ENCODE results near the gene TARBP1.

TARBP1 gene

GRCh38 chr1:234484218-234484617 is 5.2 kb upstream of the TARBP1 start:
- no peak for DNase-seq (ENCODE audit: low spot score)

GRCh38 chr1:234481771-234482170 is 2.8 kb upstream of the TARBP1 start:
- DNase-seq (ENCODE audit: low spot score) = no peak

DNA sequence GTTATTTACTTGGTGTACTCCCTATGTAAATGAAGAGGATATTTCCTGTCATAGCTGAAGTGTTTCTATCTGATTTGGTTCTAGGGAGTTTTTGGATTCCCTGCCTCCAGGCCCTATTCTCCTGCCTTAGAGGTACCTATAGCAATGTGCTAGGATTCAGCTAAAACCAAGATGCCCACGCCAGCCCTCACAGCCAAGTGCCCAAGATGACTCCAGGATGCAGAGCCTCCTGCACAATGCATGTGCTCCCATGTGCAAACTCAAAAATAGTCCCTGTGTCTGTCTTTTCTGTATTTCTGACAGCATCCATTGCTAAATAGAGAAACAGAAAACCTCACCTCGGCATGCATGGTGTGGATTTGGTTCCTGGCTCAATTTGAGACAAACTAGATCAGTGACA is 887 bp upstream of the TARBP1 start:
- DNase-seq (ENCODE audit: low spot score) = no peak

GRCh38 chr1:234479310-234479559 is 256 bp upstream of the TARBP1 start:
- DNase-seq (ENCODE audit: low spot score) = no peak

DNA sequence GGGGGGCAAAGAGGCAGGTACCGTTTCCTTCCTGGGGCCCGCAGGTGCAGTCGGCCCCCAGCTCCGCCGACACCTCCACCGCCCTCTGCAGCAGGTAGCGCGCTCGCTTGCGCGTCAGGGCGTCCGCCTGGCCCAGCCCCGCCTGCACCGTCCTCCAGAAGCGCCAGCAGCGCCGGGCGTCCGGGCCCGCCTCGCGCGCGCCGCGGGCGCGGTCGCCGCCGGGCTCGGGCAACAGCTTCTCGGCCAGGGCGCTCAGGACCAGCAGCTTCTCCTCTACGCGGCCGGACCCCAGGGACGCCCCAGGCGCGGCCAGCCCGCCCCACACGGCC is 863 bp downstream of the TARBP1 start:
- DNase-seq (ENCODE audit: low spot score) = peak; percentile 51

DNA sequence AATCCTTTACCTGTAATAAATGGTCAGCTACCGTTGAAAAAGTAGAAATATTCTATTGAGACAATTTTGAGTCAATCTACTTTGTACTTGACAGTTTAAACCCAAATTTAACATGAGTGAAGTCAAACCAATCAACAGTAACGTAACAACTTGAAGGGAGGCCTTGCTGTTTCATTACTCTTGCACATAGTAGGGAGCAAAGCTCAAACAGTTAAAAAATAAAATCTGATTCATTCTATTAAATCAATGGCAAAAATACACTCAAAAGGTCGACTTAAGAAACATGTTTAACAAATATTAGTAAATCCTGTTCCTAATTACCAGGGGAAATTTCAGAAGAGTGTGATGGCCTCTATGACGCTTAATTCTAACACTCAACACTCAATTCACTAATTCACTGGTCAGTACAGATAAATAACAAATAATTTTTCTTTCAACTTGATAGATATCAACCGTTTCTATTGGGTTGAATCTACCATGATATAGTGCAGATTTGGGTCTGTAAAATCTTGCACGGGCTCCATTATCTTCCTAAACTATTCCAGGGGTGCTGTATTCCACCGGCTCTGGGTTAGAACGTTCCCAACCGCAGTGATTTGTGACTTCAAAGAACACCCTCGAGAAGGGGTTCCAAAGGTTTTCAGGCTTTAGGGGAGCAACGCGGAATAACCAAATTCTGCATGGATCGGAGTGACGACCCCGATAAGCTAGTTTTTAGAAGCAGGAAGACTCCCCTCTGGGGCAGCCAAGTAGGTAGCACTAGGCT is 1.4 kb downstream of the TARBP1 start:
- no peak for DNase-seq (ENCODE audit: low spot score)

DNA sequence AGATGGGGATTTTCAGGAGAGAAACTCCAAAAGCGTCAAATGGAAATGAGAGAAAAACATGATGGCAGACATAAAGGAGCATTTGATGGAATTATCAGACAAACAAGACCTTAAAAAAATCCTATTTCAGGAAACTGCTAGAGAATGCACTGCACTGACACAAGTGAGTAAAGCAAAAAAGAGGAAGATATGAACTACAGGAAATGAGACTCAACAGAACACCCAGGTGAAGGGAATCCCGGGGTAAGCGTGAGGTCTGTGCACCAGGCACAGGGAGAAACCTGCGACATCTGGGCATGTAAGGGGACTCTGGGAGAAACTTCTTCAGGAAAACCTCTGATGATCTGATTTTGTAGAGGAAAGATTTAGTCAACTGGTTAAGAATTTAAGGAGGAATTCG is 2.8 kb downstream of the TARBP1 start:
- no peak for DNase-seq (ENCODE audit: low spot score)

GRCh38 chr1:234475167-234475793 is 3.7 kb downstream of the TARBP1 start:
- no peak for DNase-seq (ENCODE audit: low spot score)

GRCh38 chr1:234474375-234474774 is 4.6 kb downstream of the TARBP1 start:
- no peak for DNase-seq (ENCODE audit: low spot score)

DNA sequence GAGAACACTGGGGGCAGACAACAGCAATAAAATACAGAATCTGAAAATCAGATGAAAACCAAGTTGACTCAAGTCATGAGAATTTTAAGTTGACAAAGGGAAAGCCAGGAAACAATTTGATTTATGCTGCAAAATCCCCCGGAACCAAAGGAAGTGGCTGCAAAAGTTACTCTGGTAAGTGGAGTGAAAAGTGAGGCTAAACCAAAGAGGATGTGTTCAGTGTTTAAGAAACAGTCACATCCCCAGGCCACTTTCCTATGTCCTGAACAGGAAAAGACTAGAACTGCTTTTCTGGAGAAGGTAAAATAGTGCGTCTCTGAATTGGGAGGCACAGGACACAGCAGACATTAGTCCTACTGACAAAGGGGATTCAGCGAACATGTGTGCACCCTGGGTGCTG is 5.9 kb downstream of the TARBP1 start:
- DNase-seq (ENCODE audit: low spot score) = no peak

- DNase-seq (ENCODE audit: low spot score) = no peak
Measured at GRCh38 chr1:234469376-234469775, 9.6 kb downstream of the TARBP1 start.

DNA sequence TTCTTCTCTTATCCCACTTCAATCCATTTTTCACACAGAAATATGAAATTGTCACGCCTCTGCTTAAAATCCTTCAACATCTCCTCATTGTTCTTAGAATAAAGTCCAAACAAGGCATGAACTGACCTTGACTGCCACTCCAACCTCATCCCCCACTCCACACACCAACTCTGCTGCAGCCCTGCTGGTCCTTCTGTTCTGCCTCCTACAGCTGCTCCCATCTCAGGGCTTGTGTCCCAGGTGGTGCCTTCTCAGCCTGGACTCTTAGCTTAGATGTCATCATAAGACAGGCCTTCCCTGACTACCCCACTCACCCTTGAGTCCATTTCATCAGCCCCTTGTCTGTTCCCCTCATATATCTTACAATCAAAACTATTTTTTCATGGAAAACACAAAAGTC is 10.4 kb downstream of the TARBP1 start:
- DNase-seq (ENCODE audit: low spot score) = no peak

- DNase-seq (ENCODE audit: low spot score) = no peak
Measured at GRCh38 chr1:234467821-234468220, 11.2 kb downstream of the TARBP1 start.

DNA sequence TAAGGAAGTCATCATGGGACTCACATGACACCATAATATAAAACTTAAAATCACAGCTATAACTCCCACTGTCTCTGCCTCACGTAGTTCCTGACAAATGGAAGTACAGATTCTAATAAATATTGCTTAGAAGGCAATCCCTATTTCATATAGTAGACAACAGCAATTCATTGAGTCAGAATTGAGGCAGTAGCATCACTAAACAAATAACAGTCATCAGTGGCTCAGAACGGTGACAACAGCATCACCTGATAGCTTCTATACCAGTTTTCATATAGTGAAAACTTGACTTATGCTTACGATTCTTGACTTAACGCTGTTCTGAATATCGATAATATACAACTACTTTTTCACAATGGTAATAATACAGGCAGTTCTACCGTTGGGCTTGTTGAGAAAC is 12.0 kb downstream of the TARBP1 start:
- DNase-seq (ENCODE audit: low spot score) = no peak

DNA sequence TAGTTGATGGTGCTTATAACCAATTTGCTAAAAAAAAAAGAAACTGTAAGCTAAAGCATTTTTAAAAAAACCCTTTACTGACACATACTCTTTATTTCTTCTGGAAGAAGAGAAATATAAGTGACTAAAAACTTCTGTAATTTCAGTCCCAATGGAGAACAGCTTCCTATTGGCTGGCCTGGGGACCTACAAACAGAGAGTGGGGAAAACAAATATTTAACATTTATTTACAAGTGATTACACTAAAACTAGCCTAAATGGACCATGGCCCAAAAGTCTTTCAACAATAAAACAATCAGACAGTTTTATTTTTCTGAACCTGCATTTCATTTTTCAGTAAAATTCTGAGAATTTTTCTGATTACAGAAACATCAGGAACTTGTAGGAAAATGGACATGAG is 15.2 kb downstream of the TARBP1 start:
- DNase-seq (ENCODE audit: low spot score) = no peak

DNA sequence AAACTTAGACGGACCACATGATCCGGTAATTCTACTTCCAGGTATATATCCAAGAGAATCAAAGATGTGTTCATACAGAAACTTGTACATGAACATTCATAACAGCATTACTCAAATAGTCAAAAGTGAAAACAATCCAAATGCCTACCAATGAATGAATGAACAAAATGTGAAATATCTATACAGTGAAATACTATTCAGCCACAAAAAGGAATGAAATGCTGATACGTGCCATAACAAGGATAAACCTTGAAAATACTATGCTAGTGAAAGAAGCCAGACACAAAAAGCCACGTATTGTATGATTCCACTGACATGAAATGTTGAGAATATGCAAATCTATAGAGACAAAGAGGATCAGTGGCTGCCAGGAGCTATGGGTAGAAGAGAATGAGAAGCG is 18.3 kb downstream of the TARBP1 start:
- DNase-seq (ENCODE audit: low spot score) = no peak

DNA sequence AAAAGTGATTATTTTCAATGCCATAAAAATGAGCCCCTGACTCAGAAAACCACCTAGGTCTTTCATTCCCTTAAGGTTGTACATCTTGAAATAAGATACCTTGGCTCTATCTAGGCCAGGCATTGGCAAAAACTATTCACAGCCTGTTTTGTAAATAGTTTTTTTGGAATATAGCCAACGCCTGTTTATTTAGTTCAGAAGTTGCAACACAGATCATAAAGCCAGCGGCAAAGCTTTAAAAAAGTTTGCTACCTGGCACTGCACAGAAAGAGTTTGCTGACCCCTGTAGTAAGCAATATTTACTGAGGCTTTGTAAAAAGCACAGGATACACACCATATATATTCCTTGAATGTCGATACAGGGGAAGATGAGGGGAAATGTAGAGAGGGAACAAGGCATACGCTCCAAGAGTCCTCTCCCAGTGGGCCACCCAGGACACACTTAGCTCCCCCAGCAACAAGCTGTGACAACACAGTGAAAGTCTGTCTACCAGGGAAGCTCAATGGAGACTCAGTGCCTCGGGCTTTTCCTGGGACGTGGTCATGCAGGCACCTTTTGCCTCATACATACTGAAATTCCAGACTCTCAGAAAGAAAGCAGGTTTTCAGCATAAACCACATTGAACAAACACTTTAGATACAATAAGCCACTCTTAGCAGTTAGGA is 20.5 kb downstream of the TARBP1 start:
- DNase-seq (ENCODE audit: low spot score) = no peak

- no peak for DNase-seq (ENCODE audit: low spot score)
Measured at GRCh38 chr1:234454926-234455325, 24.1 kb downstream of the TARBP1 start.

DNA sequence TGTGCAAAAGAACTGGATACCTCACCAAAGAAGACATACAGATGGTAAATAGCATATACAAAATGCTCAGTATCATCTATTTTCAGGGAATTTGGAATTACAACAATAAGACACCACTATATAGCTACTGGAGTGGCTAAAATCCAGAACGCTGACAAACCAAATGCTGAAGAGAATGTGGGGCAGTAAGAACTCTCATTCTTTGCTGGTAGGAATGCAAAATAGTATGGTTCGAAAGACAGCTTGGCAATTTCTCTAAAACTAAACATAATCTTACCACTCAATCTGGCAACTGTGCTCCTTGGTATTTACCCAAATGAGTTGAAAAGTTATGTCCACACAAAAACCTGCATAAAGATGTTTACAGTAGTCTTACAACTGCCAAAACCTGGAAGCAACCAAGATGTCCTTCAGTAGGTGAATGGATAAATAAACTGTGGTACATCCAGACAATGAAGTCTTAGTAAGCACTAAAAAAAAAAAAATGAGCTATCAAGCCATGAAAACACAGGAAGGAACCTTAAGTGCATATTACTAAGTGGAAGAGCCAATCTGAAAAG is 26.5 kb downstream of the TARBP1 start:
- no peak for DNase-seq (ENCODE audit: low spot score)

DNA sequence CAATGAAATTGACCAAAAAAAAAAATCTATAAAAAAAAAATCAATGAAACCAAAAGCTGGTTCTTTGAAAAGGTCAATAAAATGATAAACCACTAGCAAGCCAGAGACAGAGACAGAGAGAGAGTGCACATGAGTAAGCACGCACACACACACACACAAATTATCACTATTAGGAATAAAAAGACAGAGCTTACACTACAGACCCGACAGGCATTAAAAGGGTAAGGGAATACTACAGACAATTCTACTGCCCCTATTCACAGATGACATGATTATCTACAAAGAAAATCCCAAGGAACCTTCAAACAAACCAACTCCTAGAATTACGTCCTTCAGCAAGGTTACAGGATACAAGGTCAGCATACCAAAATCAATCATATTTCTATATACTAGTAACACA is 38.6 kb downstream of the TARBP1 start:
- DNase-seq (ENCODE audit: low spot score) = no peak

DNA sequence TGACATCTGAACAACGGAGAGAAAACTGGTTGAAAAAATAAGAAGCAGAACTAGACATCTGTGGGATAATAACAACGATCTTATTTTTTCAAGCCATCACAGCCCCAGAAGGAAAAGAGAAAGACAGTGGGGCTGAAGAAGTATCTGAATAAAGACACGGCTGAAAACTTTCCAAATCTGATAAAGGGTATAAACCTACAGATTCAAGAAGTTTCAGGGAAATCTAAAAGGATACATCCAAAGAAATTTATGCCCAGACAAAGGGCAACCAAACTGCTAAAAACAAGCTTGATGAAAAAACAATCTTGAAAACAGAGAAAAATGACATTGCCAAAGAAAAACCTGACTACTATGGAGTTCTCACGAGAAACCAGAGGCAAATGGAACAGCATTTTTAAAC is 40.4 kb downstream of the TARBP1 start:
- DNase-seq (ENCODE audit: low spot score) = no peak

GRCh38 chr1:234437423-234438171 is 41.4 kb downstream of the TARBP1 start:
- no peak for DNase-seq (ENCODE audit: low spot score)

- no peak for DNase-seq (ENCODE audit: low spot score)
Measured at GRCh38 chr1:234435620-234436019, 43.4 kb downstream of the TARBP1 start.
